Measurements from ENCODE around the gene NXPH4. TPM values are rescaled to one million over a fixed set of nuclear protein-coding genes. Genes with fewer than 3 reads are reported as not detected.

Gene NXPH4
- total and polyA plus RNA-seq, 10 of the 15 experiments (the other 5 are each of a cell fraction or from before 2014, with no cell fraction given) = 0.03 to 0.26 TPM; not detected in 8

- TF ChIP-seq CEBPZ (IDR thresholded peaks at IDR 0.05; ENCODE audit: low read depth, low read length) (no peak), ZBED1 (IDR thresholded peaks at IDR 0.05; ENCODE audit: borderline replicate concordance) (no peak), SRF (IDR thresholded peaks at IDR 0.05; ENCODE audit: low read depth in 2 of 2, low read length in 2 of 2) (no peak), POLR2A (IDR thresholded peaks at IDR 0.05; ENCODE audit: low read depth, low read length) (peak; percentile 82), IKZF1 (conservative IDR thresholded peaks at IDR 0.05) (peak; percentile 86), RAD21 (IDR thresholded peaks at IDR 0.05; ENCODE audit: insufficient read depth, low read depth, low read length) (no peak), CHD1 (IDR thresholded peaks at IDR 0.05; ENCODE audit: low read depth, low read length) (0 out of 2 replicates have a peak, but pooled peaks have one; percentile 72), SPI1 (IDR thresholded peaks at IDR 0.05; ENCODE audit: borderline replicate concordance, insufficient read depth, low read depth, low read length) (no peak), ATF2 (IDR thresholded peaks at IDR 0.05; ENCODE audit: low read length) (no peak), RUNX3 (IDR thresholded peaks at IDR 0.05; ENCODE audit: low read length) (no peak), PKNOX1 (IDR thresholded peaks at IDR 0.05) (peak; percentile 17; the same call in 1 of the 2 replicates), NFXL1 (IDR thresholded peaks at IDR 0.05; ENCODE audit: borderline replicate concordance) (no peak), FOXM1 (IDR thresholded peaks at IDR 0.05; ENCODE audit: low read depth, low read length) (no peak), CBX5 (IDR thresholded peaks at IDR 0.05; ENCODE audit: low read depth) (no peak), TCF12 (IDR thresholded peaks at IDR 0.05; ENCODE audit: low read depth, low read length) (no peak), ZZZ3 (IDR thresholded peaks at IDR 0.05; ENCODE audit: control insufficient read depth, insufficient read length, low read depth) (no peak), MTA2 (IDR thresholded peaks at IDR 0.05; ENCODE audit: low read depth) (peak; percentile 12; the same call in 1 of the 2 replicates)
- TF ChIP-seq, protein P1, sequence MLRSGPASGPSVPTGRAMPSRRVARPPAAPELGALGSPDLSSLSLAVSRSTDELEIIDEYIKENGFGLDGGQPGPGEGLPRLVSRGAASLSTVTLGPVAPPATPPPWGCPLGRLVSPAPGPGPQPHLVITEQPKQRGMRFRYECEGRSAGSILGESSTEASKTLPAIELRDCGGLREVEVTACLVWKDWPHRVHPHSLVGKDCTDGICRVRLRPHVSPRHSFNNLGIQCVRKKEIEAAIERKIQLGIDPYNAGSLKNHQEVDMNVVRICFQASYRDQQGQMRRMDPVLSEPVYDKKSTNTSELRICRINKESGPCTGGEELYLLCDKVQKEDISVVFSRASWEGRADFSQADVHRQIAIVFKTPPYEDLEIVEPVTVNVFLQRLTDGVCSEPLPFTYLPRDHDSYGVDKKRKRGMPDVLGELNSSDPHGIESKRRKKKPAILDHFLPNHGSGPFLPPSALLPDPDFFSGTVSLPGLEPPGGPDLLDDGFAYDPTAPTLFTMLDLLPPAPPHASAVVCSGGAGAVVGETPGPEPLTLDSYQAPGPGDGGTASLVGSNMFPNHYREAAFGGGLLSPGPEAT (IDR thresholded peaks at IDR 0.05; ENCODE audit: low read depth) = 0 out of 2 replicates have a peak, but pooled peaks have one; percentile 20
- TF ChIP-seq, protein P2, sequence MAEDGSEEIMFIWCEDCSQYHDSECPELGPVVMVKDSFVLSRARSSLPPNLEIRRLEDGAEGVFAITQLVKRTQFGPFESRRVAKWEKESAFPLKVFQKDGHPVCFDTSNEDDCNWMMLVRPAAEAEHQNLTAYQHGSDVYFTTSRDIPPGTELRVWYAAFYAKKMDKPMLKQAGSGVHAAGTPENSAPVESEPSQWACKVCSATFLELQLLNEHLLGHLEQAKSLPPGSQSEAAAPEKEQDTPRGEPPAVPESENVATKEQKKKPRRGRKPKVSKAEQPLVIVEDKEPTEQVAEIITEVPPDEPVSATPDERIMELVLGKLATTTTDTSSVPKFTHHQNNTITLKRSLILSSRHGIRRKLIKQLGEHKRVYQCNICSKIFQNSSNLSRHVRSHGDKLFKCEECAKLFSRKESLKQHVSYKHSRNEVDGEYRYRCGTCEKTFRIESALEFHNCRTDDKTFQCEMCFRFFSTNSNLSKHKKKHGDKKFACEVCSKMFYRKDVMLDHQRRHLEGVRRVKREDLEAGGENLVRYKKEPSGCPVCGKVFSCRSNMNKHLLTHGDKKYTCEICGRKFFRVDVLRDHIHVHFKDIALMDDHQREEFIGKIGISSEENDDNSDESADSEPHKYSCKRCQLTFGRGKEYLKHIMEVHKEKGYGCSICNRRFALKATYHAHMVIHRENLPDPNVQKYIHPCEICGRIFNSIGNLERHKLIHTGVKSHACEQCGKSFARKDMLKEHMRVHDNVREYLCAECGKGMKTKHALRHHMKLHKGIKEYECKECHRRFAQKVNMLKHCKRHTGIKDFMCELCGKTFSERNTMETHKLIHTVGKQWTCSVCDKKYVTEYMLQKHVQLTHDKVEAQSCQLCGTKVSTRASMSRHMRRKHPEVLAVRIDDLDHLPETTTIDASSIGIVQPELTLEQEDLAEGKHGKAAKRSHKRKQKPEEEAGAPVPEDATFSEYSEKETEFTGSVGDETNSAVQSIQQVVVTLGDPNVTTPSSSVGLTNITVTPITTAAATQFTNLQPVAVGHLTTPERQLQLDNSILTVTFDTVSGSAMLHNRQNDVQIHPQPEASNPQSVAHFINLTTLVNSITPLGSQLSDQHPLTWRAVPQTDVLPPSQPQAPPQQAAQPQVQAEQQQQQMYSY (CRISPR knock-in tag; IDR thresholded peaks at IDR 0.05) = no peak
Observed at GRCh38 chr12:57229634-57230380, 13.2 kb downstream of the NXPH4 start, which contains the start of gene SHMT2 (continued).
